ENCODE results near the gene AHNAK2.
A peak's percentile ranks its signal among the peaks of the same experiment; 100 is the strongest.

Gene AHNAK2

GRCh38 chr14:104973385-104974145, 4.6 kb downstream of the AHNAK2 start:
- DNase-seq = peak in 8 of 56 donors; percentile 20 to 71 (median 46)

- DNase-seq = peak in 7 of 56 donors; percentile 29 to 56 (median 35)
Measured at GRCh38 chr14:104973135-104973384, 5.1 kb downstream of the AHNAK2 start.

- no peak for DNase-seq
Measured at GRCh38 chr14:104972301-104973134, 5.7 kb downstream of the AHNAK2 start.

- DNase-seq = no peak
Measured at GRCh38 chr14:104971447-104972240, 6.5 kb downstream of the AHNAK2 start.

GRCh38 chr14:104970231-104971068, 7.7 kb downstream of the AHNAK2 start:
- DNase-seq = no peak

- DNase-seq = no peak
Measured at GRCh38 chr14:104969741-104970230, 8.4 kb downstream of the AHNAK2 start.

- no peak for DNase-seq
Measured at GRCh38 chr14:104968541-104969401, 9.4 kb downstream of the AHNAK2 start.

GRCh38 chr14:104968153-104968527, 10.0 kb downstream of the AHNAK2 start:
- peak in 1 of 56 donors; percentile 9 for DNase-seq

GRCh38 chr14:104967386-104968152, 10.6 kb downstream of the AHNAK2 start:
- peak in 1 of 56 donors; percentile 18 for DNase-seq

GRCh38 chr14:104966981-104967385, 11.2 kb downstream of the AHNAK2 start:
- no peak for DNase-seq

- DNase-seq = no peak
Measured at GRCh38 chr14:104966261-104966865, 11.8 kb downstream of the AHNAK2 start.

- DNase-seq = no peak
Measured at GRCh38 chr14:104965561-104966231, 12.5 kb downstream of the AHNAK2 start.

GRCh38 chr14:104964546-104964945, 13.6 kb downstream of the AHNAK2 start:
- DNase-seq = no peak

- no peak for DNase-seq
Measured at GRCh38 chr14:104957146-104958113, 20.7 kb downstream of the AHNAK2 start.

- DNase-seq = no peak
Measured at GRCh38 chr14:104956290-104956890, 21.8 kb downstream of the AHNAK2 start.

- DNase-seq = no peak
Measured at GRCh38 chr14:104955396-104955770, 22.8 kb downstream of the AHNAK2 start.

Measured in amygdala (tissue), 56 donors.